ENCODE data around the gene PCDH10. TPM values are rescaled to one million over a fixed set of nuclear protein-coding genes. Genes with fewer than 3 reads are reported as not detected.
"Not testable (repeated sequence)": the region's sequence is repeated elsewhere in the genome, so short reads cannot be mapped to it uniquely, and the experiment has no call there.

The PCDH10 gene
- total and polyA plus RNA-seq, 2 donors (not counting 3 experiments of a cell fraction or from before 2014, with no cell fraction given), result 56.5 to 91.0 TPM

DNA sequence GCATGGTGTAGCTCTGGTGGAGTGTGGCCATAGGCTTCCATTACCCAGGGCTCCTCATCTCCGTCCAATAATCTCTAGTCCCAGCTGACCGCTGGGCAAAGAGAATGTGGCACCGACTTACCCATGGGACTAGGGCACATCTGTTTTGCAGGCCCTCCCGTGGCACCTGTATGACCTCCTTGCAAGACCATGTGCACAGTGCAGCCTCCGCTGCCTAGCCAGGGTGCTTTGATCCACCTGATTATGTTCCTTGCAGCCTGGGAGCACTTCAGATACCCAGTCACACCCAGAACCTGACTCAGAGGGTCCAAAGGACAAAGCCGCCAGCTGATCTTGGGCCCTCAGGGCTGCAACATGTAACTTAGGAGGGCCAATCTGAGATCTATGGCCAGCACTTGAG, 84.8 kb downstream of the PCDH10 start:
- Histone ChIP-seq H3K4me3 (replicated peaks in 1 of 3; ENCODE audit: insufficient read depth in 1 of 3, low read depth in 1 of 3, low read length in 3 of 3) (no peak overlapping the region), H3K4me2 (ENCODE audit: insufficient read depth, low read length) (no peak overlapping the region), H3K4me1 (ENCODE audit: control insufficient read depth, extremely low read depth, insufficient read depth, low read length) (no peaks in the 10 kb centered on the region), H3K36me3 (ENCODE audit: control insufficient read depth in 2 of 2, extremely low read depth in 1 of 2, insufficient read depth in 2 of 2, low read length in 2 of 2) (no peaks in the 10 kb centered on the region), H4K20me1 (replicated peaks; ENCODE audit: control insufficient read depth, extremely low read depth, insufficient read depth, low read length) (no peaks in the 10 kb centered on the region), H3K27ac (ENCODE audit: insufficient read depth, low read depth, low read length) (no peak overlapping the region), H3K27me3 (ENCODE audit: control insufficient read depth in 2 of 2, insufficient read depth in 2 of 2, low read length in 2 of 2) (no peaks in the 10 kb centered on the region), H3K9me1 (replicated peaks; ENCODE audit: control insufficient read depth, extremely low read depth, insufficient read depth, low read length) (no peaks in the 10 kb centered on the region), H2AFZ (ENCODE audit: low read depth, low read length) (no peak overlapping the region), H3K9me3 (replicated peaks; ENCODE audit: control insufficient read depth, insufficient read depth, low read length) (no peaks in the 10 kb centered on the region), H3K9ac (replicated peaks; ENCODE audit: extremely low read depth, insufficient read depth, low read length) (no peak overlapping the region), H3K79me2 (ENCODE audit: control insufficient read depth, insufficient read depth, low read length) (no peaks in the 10 kb centered on the region)
- BruUV-seq (replicated peaks), result no TSS peak
- POLR2A ChIA-PET, result no interaction called here
- intact Hi-C loops (cut with micrococcal nuclease) (no loop called here), dilution Hi-C loops (cut with MboI; ENCODE audit: extremely low pct_ligation_motif_present, low sequenced_read_pairs) (no loop called here)
- CTCF ChIA-PET, result no interaction called here
- DNase-seq (ENCODE audit: low read depth, low spot score), result no peak
- FAIRE-seq, result no peak
- no peak for TF ChIP-seq POLR2AphosphoS5 (IDR thresholded peaks at IDR 0.05; ENCODE audit: insufficient read depth, low read depth, low read length)
- TF ChIP-seq JUN (IDR thresholded peaks at IDR 0.05; ENCODE audit: borderline replicate concordance, insufficient read depth, insufficient read length, low read depth), result no peak
- no peak for TF ChIP-seq POLR2A (IDR thresholded peaks at IDR 0.05; ENCODE audit: low read depth, low read length)
- no peak for TF ChIP-seq GATA2 (IDR thresholded peaks at IDR 0.05; ENCODE audit: insufficient read depth, insufficient read length, low read depth, low read length)
- TF ChIP-seq MYC (IDR thresholded peaks at IDR 0.05; ENCODE audit: low read depth, low read length), result no peak
- no peak for TF ChIP-seq FOS (IDR thresholded peaks at IDR 0.05; ENCODE audit: borderline replicate concordance, insufficient read depth, low read length)
- TF ChIP-seq CTCF (IDR thresholded peaks at IDR 0.05; ENCODE audit: extremely low read depth in 1 of 2, insufficient read depth in 1 of 2, low read depth in 1 of 2, low read length in 2 of 2), result no peak
- TF ChIP-seq MAX (IDR thresholded peaks at IDR 0.05; ENCODE audit: insufficient read depth, insufficient read length), result no peak
- TF ChIP-seq EZH2 (IDR thresholded peaks at IDR 0.05; ENCODE audit: borderline replicate concordance, low read depth, low read length, severe bottlenecking), result no peak

DNA sequence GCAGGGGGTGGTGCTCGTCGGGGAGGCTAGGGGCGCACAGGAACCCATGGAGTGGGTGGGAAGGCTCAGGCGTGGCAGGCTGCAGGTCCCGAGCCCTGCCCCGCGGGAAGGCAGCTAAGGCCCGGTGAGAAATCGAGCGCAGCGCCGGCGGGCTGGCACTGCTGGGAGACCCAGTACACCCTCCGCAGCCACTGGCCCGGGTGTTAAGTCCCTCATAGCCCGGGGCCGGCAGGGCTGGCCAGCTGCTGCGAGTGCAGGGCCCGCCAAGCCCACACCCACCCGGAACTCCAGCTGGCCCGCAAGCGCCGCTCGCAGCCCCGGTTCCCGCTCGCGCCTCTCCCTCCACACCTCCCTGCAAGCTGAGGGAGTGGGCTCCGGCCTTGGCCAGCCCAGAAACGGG, 91.4 kb downstream of the PCDH10 start:
- H3K79me2 ChIP-seq (ENCODE audit: control insufficient read depth, insufficient read depth, low read length); H3K27me3 ChIP-seq (ENCODE audit: control insufficient read depth in 2 of 2, insufficient read depth in 2 of 2, low read length in 2 of 2); POLR2A ChIA-PET; H3K4me2 ChIP-seq (ENCODE audit: insufficient read depth, low read length); H3K9me1 ChIP-seq (replicated peaks; ENCODE audit: control insufficient read depth, extremely low read depth, insufficient read depth, low read length); H4K20me1 ChIP-seq (replicated peaks; ENCODE audit: control insufficient read depth, extremely low read depth, insufficient read depth, low read length); H2AFZ ChIP-seq (ENCODE audit: low read depth, low read length); H3K4me3 ChIP-seq (replicated peaks in 1 of 3; ENCODE audit: insufficient read depth in 1 of 3, low read depth in 1 of 3, low read length in 3 of 3); H3K9ac ChIP-seq (replicated peaks; ENCODE audit: extremely low read depth, insufficient read depth, low read length); BruUV-seq (replicated peaks); CTCF ChIA-PET; H3K9me3 ChIP-seq (replicated peaks; ENCODE audit: control insufficient read depth, insufficient read depth, low read length); intact Hi-C loops (cut with micrococcal nuclease); dilution Hi-C loops (cut with MboI; ENCODE audit: extremely low pct_ligation_motif_present, low sequenced_read_pairs); FAIRE-seq; H3K36me3 ChIP-seq (ENCODE audit: control insufficient read depth in 2 of 2, extremely low read depth in 1 of 2, insufficient read depth in 2 of 2, low read length in 2 of 2); DNase-seq (ENCODE audit: low read depth, low spot score); H3K27ac ChIP-seq (ENCODE audit: insufficient read depth, low read depth, low read length); H3K4me1 ChIP-seq (ENCODE audit: control insufficient read depth, extremely low read depth, insufficient read depth, low read length): not testable (repeated sequence)

All from endothelial cell of umbilical vein (primary cell).